Thymus (tissue), 11 donors: Measurements from ENCODE around the gene FIBCD1. TPM values are rescaled to one million over a fixed set of nuclear protein-coding genes. Genes with fewer than 3 reads are reported as not detected.

Experiments
- DNase-seq, 9 donors: peaks; one replicate each; pipeline ENCODE4 v3.0.0-alpha.2; 2013; ENCODE audit warnings: low spot score in 9 of 9, low read depth in 6 of 9, missing footprints in 1 of 9
- H3K27ac ChIP-seq, 2 donors: one replicate each; pipeline ENCODE4 v1.5.1; 2013; ENCODE audit warnings: control low read depth in 1 of 2, low read depth in 1 of 2, low read length in 1 of 2, mild to moderate bottlenecking in 1 of 2, moderate library complexity in 1 of 2
- H3K27me3 ChIP-seq, 2 donors: one replicate each; pipeline ENCODE4 v1.5.1; 2013; ENCODE audit warnings: low read length in 1 of 2; ENCODE audit not compliant: control insufficient read depth in 2 of 2, insufficient read depth in 1 of 2
- H3K36me3 ChIP-seq, 2 donors: one replicate each; pipeline ENCODE4 v1.5.1; 2013; ENCODE audit warnings: low read length in 1 of 2, mild to moderate bottlenecking in 1 of 2, moderate library complexity in 1 of 2; ENCODE audit not compliant: control insufficient read depth in 2 of 2, insufficient read depth in 2 of 2
- H3K4me1 ChIP-seq, 2 donors: one replicate each; pipeline ENCODE4 v1.5.1; 2013; ENCODE audit warnings: low read length in 2 of 2; ENCODE audit not compliant: control insufficient read depth in 2 of 2, insufficient read depth in 2 of 2
- H3K4me3 ChIP-seq, 2 donors: one replicate each; pipeline ENCODE4 v1.5.1; 2013; ENCODE audit warnings: low read length in 2 of 2, control low read depth in 1 of 2, mild to moderate bottlenecking in 1 of 2
- H3K9me3 ChIP-seq, 2 donors: one replicate each; pipeline ENCODE4 v1.5.1; 2013; ENCODE audit warnings: low read length in 1 of 2, mild to moderate bottlenecking in 1 of 2; ENCODE audit not compliant: control insufficient read depth in 2 of 2, insufficient read depth in 1 of 2
- WGBS: extraction: QIAGEN DNeasy Blood & Tissue Kit; methylation state at CpG from one replicate; pipeline ENCODE4 v1.1.7; 2013; 5-methylcytosine and 5-hydroxymethylcytosine counted together
- polyA plus RNA-seq: library from polyadenylated mRNA; stranded (reverse); fragments of 200-250 nt; gene quantifications from one replicate; pipeline ENCODE4 v1.2.3, GENCODE V29; 2013
- total RNA-seq: library from RNA; stranded (reverse); fragments of 120-200 nt; gene quantifications from one replicate; pipeline ENCODE4 v1.2.4, GENCODE V29; 2013
- donor health status: healthy.

The FIBCD1 gene
- total and polyA plus RNA-seq, 2 donors, result 0.05 to 0.09 TPM

DNA sequence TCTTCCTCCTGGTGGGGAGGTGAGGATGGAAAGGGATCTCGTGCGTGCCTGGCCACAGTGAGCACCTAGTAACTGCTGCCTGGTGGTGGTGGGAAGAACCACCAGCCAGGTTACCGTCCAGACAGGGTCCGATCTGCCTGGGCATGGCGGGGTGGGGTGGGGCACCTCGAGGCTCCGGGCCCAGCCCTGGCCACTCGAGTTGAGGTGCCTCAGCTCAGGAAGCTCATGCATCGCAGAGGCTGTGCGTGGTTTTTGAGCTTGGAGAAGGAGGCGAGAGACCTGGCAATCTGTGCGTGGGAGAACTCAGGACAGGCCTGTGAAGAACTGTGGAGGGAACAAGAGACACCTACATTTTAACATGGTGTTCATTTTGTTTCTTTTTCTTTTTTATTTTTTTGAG is 31.0 kb upstream of the FIBCD1 start:
- WGBS, result 80% methylated on average over 12 of the region's 12 CpGs
- no peaks in the 10 kb centered on the region for H3K9me3 ChIP-seq

DNA sequence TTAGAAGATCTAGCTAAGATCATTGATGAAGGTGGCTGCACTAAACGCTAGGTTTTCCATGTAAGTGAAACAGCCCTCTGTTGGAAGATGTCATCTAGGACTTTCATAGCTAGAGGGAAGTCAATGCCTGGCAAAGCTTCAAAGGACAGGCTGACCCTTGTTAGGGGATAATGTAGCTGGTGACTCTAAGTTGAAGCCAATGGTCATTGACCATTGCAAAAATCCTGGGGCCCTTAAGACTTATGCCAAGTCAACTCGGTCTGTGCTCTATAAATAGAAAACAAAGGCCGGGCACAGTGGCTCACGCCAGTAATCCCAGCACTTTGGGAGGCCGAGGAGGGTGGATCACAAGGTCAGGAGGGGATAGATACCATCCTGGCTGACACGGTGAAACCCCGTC is 26.6 kb upstream of the FIBCD1 start:
- H3K4me3 ChIP-seq, result no peak overlapping the region
- peaks cover 0 to 2% of the 10 kb centered on the region in 2 donors for H3K4me1 ChIP-seq
- DNase-seq, result no peak
- peaks cover 0 to 2% of the 10 kb centered on the region in 2 donors for H3K27me3 ChIP-seq
- WGBS, result 96% methylated on average over 7 of the region's 7 CpGs
- no peaks in the 10 kb centered on the region for H3K36me3 ChIP-seq
- peaks cover 0 to 2% of the 10 kb centered on the region in 2 donors for H3K9me3 ChIP-seq
- H3K27ac ChIP-seq, result no peak overlapping the region

More for the DNA sequence above, 31.0 kb upstream of the FIBCD1 start:
- DNase-seq, result no peak
- no peak overlapping the region for H3K27ac ChIP-seq
- H3K4me3 ChIP-seq, result no peak overlapping the region
- H3K36me3 ChIP-seq, result no peaks in the 10 kb centered on the region
- H3K4me1 ChIP-seq, result peaks cover 0 to 2% of the 10 kb centered on the region in 2 donors
- H3K27me3 ChIP-seq, result peaks cover 0 to 15% of the 10 kb centered on the region in 2 donors

DNA sequence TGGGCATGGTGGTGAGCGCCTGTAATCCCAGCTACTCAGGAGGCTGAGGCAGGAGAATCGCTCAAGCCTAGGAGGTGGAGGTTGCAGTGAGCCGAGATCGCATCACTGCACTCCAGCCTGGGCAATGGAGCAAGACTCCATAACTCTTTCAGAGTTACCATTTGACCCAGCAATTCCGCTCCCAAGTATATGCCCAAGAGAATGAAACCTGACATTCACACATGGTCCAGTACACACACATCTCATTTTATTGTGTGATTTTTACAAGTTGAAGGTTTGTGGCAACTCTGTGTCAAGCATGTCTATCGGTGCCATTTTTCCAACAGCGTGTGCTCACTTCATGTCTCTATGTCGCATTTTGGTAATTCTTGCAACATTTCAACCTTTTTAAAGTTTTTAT is 24.9 kb upstream of the FIBCD1 start:
- WGBS, result 96% methylated on average over 8 of the region's 8 CpGs
- H3K4me3 ChIP-seq, result no peak overlapping the region
- no peaks in the 10 kb centered on the region for H3K36me3 ChIP-seq
- H3K9me3 ChIP-seq, result peaks cover 1 to 14% of the 10 kb centered on the region in 2 donors
- no peak overlapping the region for H3K27ac ChIP-seq
- no peaks in the 10 kb centered on the region for H3K4me1 ChIP-seq
- peaks cover 0 to 2% of the 10 kb centered on the region in 2 donors for H3K27me3 ChIP-seq
- DNase-seq, result no peak

DNA sequence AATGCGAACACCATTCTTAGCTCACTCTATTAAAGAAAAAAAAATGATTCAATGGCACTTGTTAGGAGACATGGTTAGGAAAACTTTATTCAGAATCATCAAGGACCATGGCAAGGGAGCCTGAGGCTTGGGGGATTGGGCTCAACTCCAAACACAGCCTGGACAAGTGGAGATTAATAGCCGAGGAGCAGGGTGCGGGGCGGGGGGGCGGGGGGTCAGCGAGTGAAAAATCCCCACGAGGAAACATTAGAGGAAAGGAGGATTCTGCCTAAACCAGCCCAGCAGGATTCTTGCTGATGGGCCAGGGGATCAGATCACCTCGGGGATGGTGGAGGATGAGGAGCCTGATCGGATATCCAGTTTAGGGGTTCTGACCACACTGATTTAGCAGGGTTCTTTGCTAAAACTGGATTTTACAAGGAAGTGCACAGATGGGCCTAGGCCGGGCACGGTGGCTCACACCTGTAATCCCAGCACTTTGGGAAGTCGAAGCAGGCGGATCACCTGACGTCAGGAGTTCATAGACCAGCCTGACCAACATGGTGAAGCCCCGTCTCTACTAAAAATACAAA is 24.4 kb upstream of the FIBCD1 start:
- Histone ChIP-seq H3K36me3 (no peaks in the 10 kb centered on the region), H3K9me3 (peaks cover 4 to 19% of the 10 kb centered on the region in 2 donors), H3K27ac (no peak overlapping the region), H3K4me3 (no peak overlapping the region), H3K27me3 (peaks cover 0 to 2% of the 10 kb centered on the region in 2 donors), H3K4me1 (no peaks in the 10 kb centered on the region)
- no peak for DNase-seq
- 91% methylated on average over 15 of the region's 15 CpGs for WGBS

DNA sequence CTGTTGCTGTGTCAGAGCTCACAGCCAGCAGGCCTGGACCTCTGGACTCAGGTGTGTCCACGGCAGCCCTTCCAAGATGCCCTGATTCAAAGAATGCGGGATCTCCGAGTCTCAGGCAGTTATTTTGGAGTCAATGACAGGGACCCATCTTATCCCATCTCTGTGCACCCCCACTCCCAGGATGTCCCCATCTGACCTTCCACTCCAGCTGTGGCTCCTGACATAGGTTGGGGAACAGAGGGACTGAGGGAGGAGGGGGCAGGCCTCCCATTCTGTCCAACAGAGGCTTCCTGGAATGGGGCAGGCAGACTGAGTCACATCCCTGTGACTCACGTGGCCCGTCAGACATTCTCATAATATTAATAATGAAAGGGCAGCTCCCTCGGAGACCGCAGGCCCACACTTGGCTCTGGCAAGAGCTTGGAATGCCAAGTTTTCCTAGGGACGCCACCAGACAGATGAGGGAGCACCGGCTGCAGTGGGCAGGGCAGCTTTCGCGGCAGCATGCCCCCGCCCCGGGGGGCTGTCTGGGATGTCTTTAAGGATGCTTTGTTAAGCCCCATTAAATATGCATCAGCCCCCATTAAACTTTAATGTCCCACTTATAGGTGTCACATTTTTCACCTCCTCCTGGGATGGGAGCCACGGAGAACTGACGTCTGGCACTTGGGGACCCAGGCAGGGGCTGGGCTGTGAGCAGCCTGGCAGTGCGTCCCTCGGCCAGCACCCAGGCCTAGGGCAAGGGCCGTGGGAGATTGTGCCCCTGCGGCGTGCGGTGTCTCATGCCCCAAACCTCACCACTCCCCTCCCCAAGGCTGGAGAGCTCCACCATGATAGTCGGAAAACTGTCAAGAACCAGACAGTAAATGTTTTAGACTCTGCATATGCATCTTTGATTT is 23.6 kb upstream of the FIBCD1 start:
- no peak for DNase-seq
- H3K9me3 ChIP-seq, result peaks cover 4 to 19% of the 10 kb centered on the region in 2 donors
- no peaks in the 10 kb centered on the region for H3K36me3 ChIP-seq
- no peak overlapping the region for H3K4me3 ChIP-seq
- H3K27ac ChIP-seq, result no peak overlapping the region
- 77% methylated on average over 22 of the region's 22 CpGs for WGBS
- H3K4me1 ChIP-seq, result no peaks in the 10 kb centered on the region
- H3K27me3 ChIP-seq, result peaks cover 0 to 2% of the 10 kb centered on the region in 2 donors

- Histone ChIP-seq H3K27me3 (peaks cover 0 to 5% of the 10 kb centered on the region in 2 donors), H3K4me3 (no peak overlapping the region), H3K27ac (no peak overlapping the region), H3K4me1 (no peaks in the 10 kb centered on the region), H3K9me3 (peaks cover 4 to 24% of the 10 kb centered on the region in 2 donors), H3K36me3 (no peaks in the 10 kb centered on the region)
- WGBS, result 96% methylated on average over 8 of the region's 8 CpGs
- DNase-seq, result no peak
Observed at GRCh38 chr9:130961511-130962300, 22.7 kb upstream of the FIBCD1 start.

GRCh38 chr9:130960522-130961378 is 21.7 kb upstream of the FIBCD1 start:
- no peak overlapping the region for H3K4me3 ChIP-seq
- 92% methylated on average over 14 of the region's 14 CpGs for WGBS
- DNase-seq, result no peak

GRCh38 chr9:130959809-130960334 is 20.8 kb upstream of the FIBCD1 start:
- 95% methylated on average over 9 of the region's 9 CpGs for WGBS

More at GRCh38 chr9:130960522-130961378, 21.7 kb upstream of the FIBCD1 start:
- no peaks in the 10 kb centered on the region for H3K4me1 ChIP-seq
- H3K36me3 ChIP-seq, result no peaks in the 10 kb centered on the region
- H3K9me3 ChIP-seq, result peaks cover 4 to 31% of the 10 kb centered on the region in 2 donors
- H3K27me3 ChIP-seq, result peaks cover 0 to 7% of the 10 kb centered on the region in 2 donors
- no peak overlapping the region for H3K27ac ChIP-seq

More at GRCh38 chr9:130959809-130960334, 20.8 kb upstream of the FIBCD1 start:
- Histone ChIP-seq H3K4me1 (no peaks in the 10 kb centered on the region), H3K4me3 (no peak overlapping the region), H3K27me3 (peaks cover 0 to 7% of the 10 kb centered on the region in 2 donors), H3K9me3 (peaks cover 4 to 31% of the 10 kb centered on the region in 2 donors), H3K36me3 (no peaks in the 10 kb centered on the region), H3K27ac (no peak overlapping the region)
- no peak for DNase-seq
